GM18909 (cell line): ENCODE results near the gene FAM53C.
"Not testable (repeated sequence)": the region's sequence is repeated elsewhere in the genome, so short reads cannot be mapped to it uniquely, and the experiment has no call there.

Source experiments
- ATAC-seq: cut with Tn5 transposase; IDR thresholded peaks from one replicate; pipeline ENCODE4 v1.9.1; 2021; ENCODE audit warnings: mild to moderate bottlenecking; ENCODE audit not compliant: unreplicated experiment, poor library complexity

Gene FAM53C

GRCh38 chr5:138386290-138386689 lies 48.2 kb downstream of the FAM53C start:
- no peak for ATAC-seq

GRCh38 chr5:138389332-138389731 lies 51.3 kb downstream of the FAM53C start:
- ATAC-seq = no peak

DNA sequence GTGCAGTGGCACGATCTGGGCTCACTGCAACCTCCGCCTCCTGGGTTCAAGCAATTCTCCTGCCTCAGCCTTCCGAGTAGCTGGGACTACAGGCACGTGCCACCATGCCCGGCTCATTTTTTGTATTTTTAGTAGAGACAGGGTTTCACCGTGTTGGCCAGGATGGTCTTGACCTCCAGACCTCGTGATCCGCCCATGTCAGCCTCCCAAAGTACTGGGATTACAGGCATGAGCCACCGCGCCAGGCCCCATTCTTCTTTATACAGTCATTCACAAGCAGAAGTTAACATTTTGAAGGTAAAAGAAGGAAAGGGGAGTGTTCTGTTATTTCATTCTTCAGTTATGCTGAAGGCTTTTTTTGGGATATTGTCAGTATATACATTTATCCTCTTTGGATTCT lies 51.8 kb downstream of the FAM53C start:
- ATAC-seq = not testable (repeated sequence)

DNA sequence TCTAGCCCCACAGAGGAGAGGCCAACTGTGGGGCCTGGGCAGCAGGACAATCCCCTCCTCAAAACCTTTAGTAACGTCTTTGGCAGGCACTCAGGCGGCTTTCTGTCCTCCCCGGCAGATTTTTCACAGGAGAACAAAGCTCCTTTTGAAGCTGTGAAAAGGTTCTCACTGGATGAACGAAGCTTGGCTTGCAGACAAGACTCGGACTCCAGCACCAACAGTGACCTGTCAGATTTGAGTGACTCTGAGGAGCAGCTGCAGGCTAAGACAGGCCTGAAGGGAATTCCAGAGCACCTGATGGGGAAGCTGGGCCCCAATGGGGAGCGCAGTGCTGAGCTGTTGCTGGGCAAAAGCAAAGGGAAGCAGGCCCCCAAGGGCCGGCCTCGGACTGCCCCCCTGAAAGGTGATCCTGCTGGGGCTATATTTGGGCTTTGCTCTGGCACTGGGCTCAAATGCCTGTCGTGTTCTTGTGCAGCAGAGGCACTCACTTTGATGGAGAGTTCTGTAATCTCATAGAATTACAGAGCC lies 53.9 kb downstream of the FAM53C start:
- no peak for ATAC-seq
